ENCODE data around the gene ANK3. TPM values are rescaled to one million over a fixed set of nuclear protein-coding genes. Genes with fewer than 3 reads are reported as not detected.

Gene ANK3
- total and polyA plus RNA-seq, 2 experiments from 2014 or later, result 46.5 to 85.2 TPM

- TF ChIP-seq, protein P1, sequence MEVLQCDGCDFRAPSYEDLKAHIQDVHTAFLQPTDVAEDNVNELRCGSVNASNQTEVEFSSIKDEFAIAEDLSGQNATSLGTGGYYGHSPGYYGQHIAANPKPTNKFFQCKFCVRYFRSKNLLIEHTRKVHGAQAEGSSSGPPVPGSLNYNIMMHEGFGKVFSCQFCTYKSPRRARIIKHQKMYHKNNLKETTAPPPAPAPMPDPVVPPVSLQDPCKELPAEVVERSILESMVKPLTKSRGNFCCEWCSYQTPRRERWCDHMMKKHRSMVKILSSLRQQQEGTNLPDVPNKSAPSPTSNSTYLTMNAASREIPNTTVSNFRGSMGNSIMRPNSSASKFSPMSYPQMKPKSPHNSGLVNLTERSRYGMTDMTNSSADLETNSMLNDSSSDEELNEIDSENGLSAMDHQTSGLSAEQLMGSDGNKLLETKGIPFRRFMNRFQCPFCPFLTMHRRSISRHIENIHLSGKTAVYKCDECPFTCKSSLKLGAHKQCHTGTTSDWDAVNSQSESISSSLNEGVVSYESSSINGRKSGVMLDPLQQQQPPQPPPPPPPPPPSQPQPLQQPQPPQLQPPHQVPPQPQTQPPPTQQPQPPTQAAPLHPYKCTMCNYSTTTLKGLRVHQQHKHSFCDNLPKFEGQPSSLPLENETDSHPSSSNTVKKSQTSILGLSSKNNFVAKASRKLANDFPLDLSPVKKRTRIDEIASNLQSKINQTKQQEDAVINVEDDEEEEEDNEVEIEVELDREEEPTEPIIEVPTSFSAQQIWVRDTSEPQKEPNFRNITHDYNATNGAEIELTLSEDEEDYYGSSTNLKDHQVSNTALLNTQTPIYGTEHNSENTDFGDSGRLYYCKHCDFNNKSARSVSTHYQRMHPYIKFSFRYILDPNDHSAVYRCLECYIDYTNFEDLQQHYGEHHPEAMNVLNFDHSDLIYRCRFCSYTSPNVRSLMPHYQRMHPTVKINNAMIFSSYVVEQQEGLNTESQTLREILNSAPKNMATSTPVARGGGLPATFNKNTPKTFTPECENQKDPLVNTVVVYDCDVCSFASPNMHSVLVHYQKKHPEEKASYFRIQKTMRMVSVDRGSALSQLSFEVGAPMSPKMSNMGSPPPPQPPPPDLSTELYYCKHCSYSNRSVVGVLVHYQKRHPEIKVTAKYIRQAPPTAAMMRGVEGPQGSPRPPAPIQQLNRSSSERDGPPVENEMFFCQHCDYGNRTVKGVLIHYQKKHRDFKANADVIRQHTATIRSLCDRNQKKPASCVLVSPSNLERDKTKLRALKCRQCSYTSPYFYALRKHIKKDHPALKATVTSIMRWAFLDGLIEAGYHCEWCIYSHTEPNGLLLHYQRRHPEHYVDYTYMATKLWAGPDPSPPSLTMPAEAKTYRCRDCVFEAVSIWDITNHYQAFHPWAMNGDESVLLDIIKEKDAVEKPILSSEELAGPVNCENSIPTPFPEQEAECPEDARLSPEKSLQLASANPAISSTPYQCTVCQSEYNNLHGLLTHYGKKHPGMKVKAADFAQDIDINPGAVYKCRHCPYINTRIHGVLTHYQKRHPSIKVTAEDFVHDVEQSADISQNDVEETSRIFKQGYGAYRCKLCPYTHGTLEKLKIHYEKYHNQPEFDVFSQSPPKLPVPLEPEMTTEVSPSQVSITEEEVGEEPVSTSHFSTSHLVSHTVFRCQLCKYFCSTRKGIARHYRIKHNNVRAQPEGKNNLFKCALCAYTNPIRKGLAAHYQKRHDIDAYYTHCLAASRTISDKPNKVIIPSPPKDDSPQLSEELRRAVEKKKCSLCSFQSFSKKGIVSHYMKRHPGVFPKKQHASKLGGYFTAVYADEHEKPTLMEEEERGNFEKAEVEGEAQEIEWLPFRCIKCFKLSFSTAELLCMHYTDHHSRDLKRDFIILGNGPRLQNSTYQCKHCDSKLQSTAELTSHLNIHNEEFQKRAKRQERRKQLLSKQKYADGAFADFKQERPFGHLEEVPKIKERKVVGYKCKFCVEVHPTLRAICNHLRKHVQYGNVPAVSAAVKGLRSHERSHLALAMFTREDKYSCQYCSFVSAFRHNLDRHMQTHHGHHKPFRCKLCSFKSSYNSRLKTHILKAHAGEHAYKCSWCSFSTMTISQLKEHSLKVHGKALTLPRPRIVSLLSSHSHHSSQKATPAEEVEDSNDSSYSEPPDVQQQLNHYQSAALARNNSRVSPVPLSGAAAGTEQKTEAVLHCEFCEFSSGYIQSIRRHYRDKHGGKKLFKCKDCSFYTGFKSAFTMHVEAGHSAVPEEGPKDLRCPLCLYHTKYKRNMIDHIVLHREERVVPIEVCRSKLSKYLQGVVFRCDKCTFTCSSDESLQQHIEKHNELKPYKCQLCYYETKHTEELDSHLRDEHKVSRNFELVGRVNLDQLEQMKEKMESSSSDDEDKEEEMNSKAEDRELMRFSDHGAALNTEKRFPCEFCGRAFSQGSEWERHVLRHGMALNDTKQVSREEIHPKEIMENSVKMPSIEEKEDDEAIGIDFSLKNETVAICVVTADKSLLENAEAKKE (CRISPR knock-in tag; IDR thresholded peaks at IDR 0.05), result no peak
- TF ChIP-seq STAT1 (IDR thresholded peaks at IDR 0.05; ENCODE audit: unreplicated experiment), result no peak
- no peak for TF ChIP-seq JUNB (IDR thresholded peaks at IDR 0.05; ENCODE audit: unreplicated experiment)
- TF ChIP-seq POLR2AphosphoS5 (IDR thresholded peaks at IDR 0.05; ENCODE audit: low read depth), result no peak
Observed at GRCh38 chr10:60082744-60083344, 306.8 kb downstream of the ANK3 start (continued).

DNA sequence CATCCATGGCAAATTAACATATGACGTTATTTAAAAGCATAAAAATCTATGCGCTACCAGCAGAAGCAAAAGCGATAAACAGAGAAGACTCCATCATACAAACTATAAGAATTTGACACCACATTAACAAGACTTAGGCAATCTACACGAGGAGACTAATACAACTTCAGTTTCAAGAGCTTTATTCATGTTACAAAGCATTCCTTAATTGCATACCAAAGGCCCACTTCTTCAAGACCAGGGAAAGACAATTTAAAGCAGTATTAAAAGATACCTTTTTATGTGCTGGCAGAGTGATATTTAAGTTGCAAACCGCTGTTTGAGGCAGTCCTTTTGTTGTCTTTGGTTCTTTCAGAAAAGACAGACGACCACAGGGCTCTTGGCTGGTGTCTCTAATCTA lies 307.3 kb downstream of the ANK3 start:
- Histone ChIP-seq H2AFZ (no peak overlapping the region), H3K4me2 (no peak overlapping the region; the same call in 1 of the 2 replicates), H4K20me1 (replicated peaks; ENCODE audit: insufficient read depth) (no peaks in the 10 kb centered on the region), H3F3A (replicated peaks; ENCODE audit: low read depth) (no peaks in the 10 kb centered on the region), H3K9me2 (ENCODE audit: insufficient read depth) (no peaks in the 10 kb centered on the region), H3K27me3 (ENCODE audit: insufficient read depth) (no peaks in the 10 kb centered on the region), H3K27ac (ENCODE audit: low read depth) (no peak overlapping the region), H3K36me3 (ENCODE audit: insufficient read depth) (no peaks in the 10 kb centered on the region), H3K79me2 (replicated peaks; ENCODE audit: insufficient read depth) (no peaks in the 10 kb centered on the region), H3K4me3 (no peak overlapping the region), H3K4me1 (ENCODE audit: insufficient read depth) (peaks cover 20% of the 10 kb centered on the region)
- Mint-ChIP-seq H3K27me3 (ENCODE audit: insufficient read depth, low read depth, poor library complexity) (no peaks in the 10 kb centered on the region), H3K27ac (no peak overlapping the region), H3K4me3 (no peak overlapping the region), H3K9me3 (no peaks in the 10 kb centered on the region), H3K4me1 (peaks cover 24% of the 10 kb centered on the region), H3K36me3 (ENCODE audit: low read depth) (peaks cover 23% of the 10 kb centered on the region; the same call in 2 of the 3 replicates)
- no peak for ATAC-seq
- DNase-seq (ENCODE audit: low spot score), result peak; percentile 25
- TF ChIP-seq, protein P2, sequence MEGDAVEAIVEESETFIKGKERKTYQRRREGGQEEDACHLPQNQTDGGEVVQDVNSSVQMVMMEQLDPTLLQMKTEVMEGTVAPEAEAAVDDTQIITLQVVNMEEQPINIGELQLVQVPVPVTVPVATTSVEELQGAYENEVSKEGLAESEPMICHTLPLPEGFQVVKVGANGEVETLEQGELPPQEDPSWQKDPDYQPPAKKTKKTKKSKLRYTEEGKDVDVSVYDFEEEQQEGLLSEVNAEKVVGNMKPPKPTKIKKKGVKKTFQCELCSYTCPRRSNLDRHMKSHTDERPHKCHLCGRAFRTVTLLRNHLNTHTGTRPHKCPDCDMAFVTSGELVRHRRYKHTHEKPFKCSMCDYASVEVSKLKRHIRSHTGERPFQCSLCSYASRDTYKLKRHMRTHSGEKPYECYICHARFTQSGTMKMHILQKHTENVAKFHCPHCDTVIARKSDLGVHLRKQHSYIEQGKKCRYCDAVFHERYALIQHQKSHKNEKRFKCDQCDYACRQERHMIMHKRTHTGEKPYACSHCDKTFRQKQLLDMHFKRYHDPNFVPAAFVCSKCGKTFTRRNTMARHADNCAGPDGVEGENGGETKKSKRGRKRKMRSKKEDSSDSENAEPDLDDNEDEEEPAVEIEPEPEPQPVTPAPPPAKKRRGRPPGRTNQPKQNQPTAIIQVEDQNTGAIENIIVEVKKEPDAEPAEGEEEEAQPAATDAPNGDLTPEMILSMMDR (conservative IDR thresholded peaks at IDR 0.05; ENCODE audit: low read depth in 2 of 2), result no peak
- no peak for TF ChIP-seq ZNF331 (CRISPR knock-in tag; IDR thresholded peaks at IDR 0.05; ENCODE audit: low read depth)
- no peak for TF ChIP-seq POLR2AphosphoS5 (IDR thresholded peaks at IDR 0.05; ENCODE audit: low read depth)
- TF ChIP-seq JUNB (IDR thresholded peaks at IDR 0.05; ENCODE audit: unreplicated experiment), result no peak
- TF ChIP-seq, protein P3, sequence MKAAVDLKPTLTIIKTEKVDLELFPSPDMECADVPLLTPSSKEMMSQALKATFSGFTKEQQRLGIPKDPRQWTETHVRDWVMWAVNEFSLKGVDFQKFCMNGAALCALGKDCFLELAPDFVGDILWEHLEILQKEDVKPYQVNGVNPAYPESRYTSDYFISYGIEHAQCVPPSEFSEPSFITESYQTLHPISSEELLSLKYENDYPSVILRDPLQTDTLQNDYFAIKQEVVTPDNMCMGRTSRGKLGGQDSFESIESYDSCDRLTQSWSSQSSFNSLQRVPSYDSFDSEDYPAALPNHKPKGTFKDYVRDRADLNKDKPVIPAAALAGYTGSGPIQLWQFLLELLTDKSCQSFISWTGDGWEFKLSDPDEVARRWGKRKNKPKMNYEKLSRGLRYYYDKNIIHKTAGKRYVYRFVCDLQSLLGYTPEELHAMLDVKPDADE (IDR thresholded peaks at IDR 0.05), result no peak

All from GM23338 (cell line).